HG03159 (cell line): ENCODE data around the gene GPHN.
"Not testable (repeated sequence)": the region's sequence is repeated elsewhere in the genome, so short reads cannot be mapped to it uniquely, and the experiment has no call there.

Source experiments
- ATAC-seq: cut with Tn5 transposase; IDR thresholded peaks from one replicate; pipeline ENCODE4 v1.9.1; 2021; ENCODE audit warnings: mild to moderate bottlenecking, moderate library complexity; ENCODE audit not compliant: unreplicated experiment

The GPHN gene

GRCh38 chr14:66651536-66652220, 143.7 kb downstream of the GPHN start:
- ATAC-seq, result no peak

- ATAC-seq, result no peak
These were observed 144.7 kb downstream of the GPHN start for GRCh38 chr14:66652525-66653106.

- no peak for ATAC-seq
These were observed 149.8 kb downstream of the GPHN start for GRCh38 chr14:66657780-66658179.

GRCh38 chr14:66662374-66662773, 154.4 kb downstream of the GPHN start:
- no peak for ATAC-seq

GRCh38 chr14:66677780-66678179, 169.8 kb downstream of the GPHN start:
- ATAC-seq, result no peak

- no peak for ATAC-seq
These were observed 172.3 kb downstream of the GPHN start for GRCh38 chr14:66680216-66680615.

- no peak for ATAC-seq
These were observed 188.4 kb downstream of the GPHN start for GRCh38 chr14:66696326-66696725.

GRCh38 chr14:66698503-66698902, 190.6 kb downstream of the GPHN start:
- no peak for ATAC-seq

GRCh38 chr14:66701813-66702212, 193.9 kb downstream of the GPHN start:
- ATAC-seq, result no peak

- no peak for ATAC-seq
These were observed 200.3 kb downstream of the GPHN start for GRCh38 chr14:66708267-66708666.

- no peak for ATAC-seq
These were observed 201.3 kb downstream of the GPHN start for GRCh38 chr14:66709291-66709690.

GRCh38 chr14:66714291-66714690, 206.3 kb downstream of the GPHN start:
- not testable (repeated sequence) for ATAC-seq

GRCh38 chr14:66715313-66715712, 207.4 kb downstream of the GPHN start:
- ATAC-seq, result not testable (repeated sequence)

GRCh38 chr14:66716227-66716626, 208.3 kb downstream of the GPHN start:
- no peak for ATAC-seq

- no peak for ATAC-seq
These were observed 209.7 kb downstream of the GPHN start for GRCh38 chr14:66717561-66718140.

- ATAC-seq, result no peak
These were observed 217.0 kb downstream of the GPHN start for GRCh38 chr14:66724996-66725395.

GRCh38 chr14:66731298-66731697, 223.4 kb downstream of the GPHN start:
- ATAC-seq, result not testable (repeated sequence)

- no peak for ATAC-seq
These were observed 227.9 kb downstream of the GPHN start for GRCh38 chr14:66735853-66736252.

GRCh38 chr14:66739826-66740225, 231.9 kb downstream of the GPHN start:
- ATAC-seq, result no peak

- ATAC-seq, result no peak
These were observed 237.1 kb downstream of the GPHN start for GRCh38 chr14:66745078-66745477.

- no peak for ATAC-seq
These were observed 238.5 kb downstream of the GPHN start for GRCh38 chr14:66746316-66747006.

GRCh38 chr14:66752109-66752508, 244.2 kb downstream of the GPHN start:
- no peak for ATAC-seq
